Activated naive CD8-positive, alpha-beta T cell treated with anti-CD3 and anti-CD28 coated beads, Interleukin-2, amount 50 U/mL, for 16 hours (primary cell): ENCODE measurements around the gene PLPPR2.
"Not testable (repeated sequence)": the region's sequence is repeated elsewhere in the genome, so short reads cannot be mapped to it uniquely, and the experiment has no call there.

ENCODE experiments used
- DNase-seq: peaks from one replicate; pipeline ENCODE4 v3.0.0-alpha.2; 2020; ENCODE audit warnings: low read depth, low spot score

Gene PLPPR2

GRCh38 chr19:11355160-11356073 is at the start of gene PLPPR2:
Gene PLPPR2 (plus strand): TSS chr19:11355432. CDS start chr19:11357674, 2,242 bp downstream.
- peak; percentile 65 for DNase-seq

- no peak for DNase-seq
These were observed 48.9 kb upstream of the PLPPR2 start for GRCh38 chr19:11306337-11306736.

DNA sequence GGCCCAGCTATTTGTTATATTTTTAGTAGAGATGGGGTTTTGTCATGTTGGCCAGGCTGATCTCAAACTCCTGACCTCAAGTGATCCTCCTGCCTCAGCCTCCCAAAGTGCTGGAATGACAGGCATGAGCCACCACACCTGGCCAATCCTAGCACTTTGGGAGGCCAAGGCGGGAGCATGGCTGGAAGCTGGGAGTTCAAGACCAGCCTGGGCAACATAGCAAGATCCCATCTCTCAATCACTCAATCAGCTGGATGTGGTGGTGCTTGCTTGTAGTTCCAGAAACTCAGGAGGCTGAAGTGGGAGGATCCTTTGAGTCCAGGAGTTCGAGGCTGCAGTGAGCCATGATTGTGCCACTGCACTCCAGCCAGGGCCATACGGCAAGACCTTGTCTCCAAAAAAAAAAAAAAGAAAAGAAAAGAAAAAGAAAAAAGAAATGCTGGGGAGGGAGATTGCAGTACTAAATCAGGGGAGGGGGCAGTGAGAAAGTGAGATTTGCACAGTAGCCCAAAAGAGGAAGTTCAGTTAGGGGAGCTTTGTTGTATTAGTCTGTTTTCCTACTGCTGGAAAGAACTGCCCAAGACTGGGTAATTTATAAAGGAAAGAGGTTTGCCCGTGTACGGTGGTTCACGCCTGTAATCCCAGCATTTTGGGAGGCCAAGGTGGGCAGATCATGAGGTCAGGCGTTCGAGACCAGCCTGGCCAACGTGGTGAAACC is 34.8 kb upstream of the PLPPR2 start:
- not testable (repeated sequence) for DNase-seq

- DNase-seq, result no peak
These were observed 33.8 kb upstream of the PLPPR2 start for GRCh38 chr19:11321191-11322126.

GRCh38 chr19:11322269-11323024 is 32.8 kb upstream of the PLPPR2 start:
- no peak for DNase-seq

- DNase-seq, result no peak
These were observed 31.6 kb upstream of the PLPPR2 start for GRCh38 chr19:11323601-11324078.

- no peak for DNase-seq
These were observed 31.1 kb upstream of the PLPPR2 start for GRCh38 chr19:11324079-11324661.

DNA sequence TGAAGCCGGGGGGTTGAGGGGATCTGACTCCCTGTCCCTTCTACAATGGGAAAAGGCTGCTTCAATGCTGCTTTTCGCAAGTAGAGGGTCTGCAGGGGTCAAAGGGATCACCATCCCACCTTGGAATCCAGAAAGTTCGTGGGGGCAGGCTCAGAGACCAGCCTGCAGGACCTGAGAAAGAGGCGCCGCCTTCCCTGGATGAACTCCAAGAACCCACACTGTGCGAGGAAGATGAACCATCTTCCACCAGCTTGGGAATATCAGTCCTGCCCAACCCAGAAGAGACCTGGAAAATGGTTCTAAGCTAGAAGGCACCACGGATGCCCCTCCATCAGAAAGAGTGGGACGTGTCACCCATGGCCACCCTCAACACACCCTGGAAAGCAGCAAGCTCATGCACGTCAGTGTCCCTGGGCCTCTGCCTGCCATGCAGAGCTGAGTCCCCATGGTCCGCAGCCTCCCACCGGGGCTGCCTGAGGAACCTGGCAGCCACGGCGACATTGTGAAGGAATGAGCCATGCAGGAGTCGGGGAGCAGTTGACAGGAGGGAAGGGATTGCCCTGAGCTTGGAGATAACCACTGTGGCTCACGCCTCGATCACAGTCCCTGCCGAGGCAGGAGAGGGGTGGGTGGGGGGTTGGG is 30.4 kb upstream of the PLPPR2 start:
- DNase-seq, result no peak

DNA sequence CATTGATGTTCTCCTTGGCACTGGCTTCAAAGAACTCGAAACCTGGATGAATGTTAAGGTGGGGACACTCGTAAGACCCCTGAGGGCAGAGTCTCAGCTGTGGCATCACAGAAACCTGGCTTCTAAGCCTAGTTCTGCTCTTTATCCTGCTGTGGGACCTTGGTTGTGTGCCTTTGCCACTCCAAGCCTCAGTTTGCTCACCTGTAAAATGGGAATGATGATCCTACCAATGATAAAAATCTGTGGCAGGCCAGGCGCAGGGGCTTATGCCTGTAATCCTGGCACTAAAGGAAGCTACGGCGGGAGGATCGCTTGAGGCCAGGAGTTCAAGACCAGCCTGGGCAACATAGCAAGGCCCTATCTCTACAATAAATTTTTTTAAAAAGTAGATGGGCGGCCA is 29.7 kb upstream of the PLPPR2 start:
- DNase-seq, result no peak

- no peak for DNase-seq
These were observed 25.1 kb upstream of the PLPPR2 start for GRCh38 chr19:11330127-11330526.

- DNase-seq, result no peak
These were observed 23.7 kb upstream of the PLPPR2 start for GRCh38 chr19:11331502-11331901.

DNA sequence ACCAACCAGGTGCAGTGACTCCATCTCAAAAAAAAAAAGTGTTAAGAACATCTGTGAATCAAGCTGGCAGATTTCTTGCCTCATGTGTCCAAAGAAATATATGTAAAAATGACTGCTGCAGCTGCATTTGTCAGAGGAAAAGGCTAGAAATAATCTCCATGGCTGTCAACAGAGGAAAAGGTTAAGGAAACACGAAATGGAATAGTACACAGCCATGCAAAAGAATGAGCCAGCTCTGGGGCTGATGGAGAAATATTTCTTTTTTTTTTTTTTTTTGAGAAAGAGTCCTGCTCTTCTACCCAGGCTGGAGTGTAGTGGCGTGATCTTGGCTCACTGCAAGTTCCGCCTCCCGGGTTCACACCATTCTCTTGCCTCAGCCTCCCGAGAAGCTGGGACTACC is 22.4 kb upstream of the PLPPR2 start:
- no peak for DNase-seq

GRCh38 chr19:11333838-11334237 is 21.4 kb upstream of the PLPPR2 start:
- DNase-seq, result not testable (repeated sequence)

- no peak for DNase-seq
These were observed 19.6 kb upstream of the PLPPR2 start for GRCh38 chr19:11335449-11336146.

DNA sequence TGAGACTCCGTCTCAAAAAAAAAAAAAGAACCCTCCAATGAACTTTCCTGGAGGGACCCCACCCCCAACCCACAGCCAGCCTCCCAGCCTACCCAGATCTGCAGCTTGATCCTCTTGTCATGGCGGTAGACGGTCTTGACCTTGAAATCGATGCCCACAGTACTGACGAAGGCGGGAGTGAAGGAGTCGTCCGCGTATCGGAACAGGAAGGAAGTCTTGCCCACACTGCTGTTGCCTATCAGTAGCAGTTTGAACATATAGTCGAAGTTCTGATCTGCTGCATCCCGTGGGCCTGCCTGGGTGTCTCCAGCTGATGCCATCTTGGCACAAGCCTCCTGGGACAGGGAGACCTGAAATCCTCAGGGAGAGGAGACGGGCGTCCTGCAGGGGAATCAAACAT is 18.2 kb upstream of the PLPPR2 start:
- no peak for DNase-seq

GRCh38 chr19:11338121-11338520 is 17.1 kb upstream of the PLPPR2 start:
- DNase-seq, result no peak

GRCh38 chr19:11338569-11339253 is 16.5 kb upstream of the PLPPR2 start:
- DNase-seq, result no peak

DNA sequence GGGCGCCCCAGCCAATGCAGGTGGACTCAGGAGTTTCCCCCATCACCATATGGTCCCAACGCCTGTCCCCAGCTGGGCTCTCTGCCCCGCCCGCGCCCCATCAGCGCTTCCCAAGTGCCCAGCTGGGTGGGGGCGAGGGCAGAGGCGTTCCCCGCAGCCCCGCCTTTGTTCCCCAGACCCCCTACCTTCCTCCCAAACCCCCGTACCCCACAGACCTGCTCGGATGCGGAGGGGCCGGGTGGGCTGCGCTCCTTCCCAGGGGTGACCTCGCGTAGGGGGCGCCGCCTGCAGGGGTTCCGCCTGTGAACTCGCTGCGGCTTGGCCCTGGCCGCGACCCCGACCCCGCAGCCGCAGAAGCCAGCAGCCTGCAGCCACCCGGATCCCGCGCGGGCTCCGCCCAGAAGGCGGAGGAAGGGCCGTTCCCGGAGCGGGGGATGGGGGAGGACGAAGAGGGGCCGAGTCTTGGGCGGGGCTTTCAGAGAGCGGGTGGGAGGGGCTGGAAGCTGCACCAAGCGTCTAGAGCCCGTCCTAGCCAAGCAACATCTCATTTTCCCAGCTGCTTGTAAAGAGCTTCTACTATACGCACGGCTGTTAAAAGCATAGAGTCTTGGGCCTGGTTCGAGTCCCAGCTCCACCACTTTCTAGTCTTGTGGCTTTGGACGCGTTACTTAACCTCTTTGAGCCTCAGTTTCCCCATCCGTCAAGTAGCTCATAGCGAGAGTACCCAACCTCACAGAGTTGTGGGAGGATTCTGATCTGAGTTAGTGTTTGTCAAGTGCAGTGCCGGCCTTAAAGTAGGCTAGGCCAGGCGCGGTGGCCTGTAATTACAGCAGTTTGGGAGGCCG is 15.8 kb upstream of the PLPPR2 start, which contains the start of gene RAB3D:
Gene RAB3D, minus strand, starts transcription at position 404 of the 845 bp plus-strand sequence. CDS start 2,258 bp downstream, outside the sequence.
- DNase-seq, result peak; percentile 50
